ENCODE data around the gene AGBL4. TPM values are rescaled to one million over a fixed set of nuclear protein-coding genes. Genes with fewer than 3 reads are reported as not detected.

The AGBL4 gene
- total and polyA plus RNA-seq, 9 of the 15 experiments (the other 6 are each of a cell fraction or from before 2014, with no cell fraction given) = 0.11 TPM; not detected in 7

GRCh38 chr1:48530727-48531351 is 1492.9 kb downstream of the AGBL4 start (continued):
- TF ChIP-seq ZMIZ1 (IDR thresholded peaks at IDR 0.05; ENCODE audit: low read depth in 2 of 2, low read length in 2 of 2) (0 out of 4 replicates have a peak, but pooled peaks of 1 of the 2 experiments have one; percentile 19), NUFIP1 (IDR thresholded peaks at IDR 0.05; ENCODE audit: partially characterized antibody) (no peak), ID3 (CRISPR knock-in tag; IDR thresholded peaks at IDR 0.05) (no peak), ID3 (tag; IDR thresholded peaks at IDR 0.05) (no peak), MLLT1 (IDR thresholded peaks at IDR 0.05) (no peak), E2F3 (CRISPR knock-in tag; IDR thresholded peaks at IDR 0.05) (no peak), ZNF584 (CRISPR knock-in tag; IDR thresholded peaks at IDR 0.05; ENCODE audit: low read depth) (peak; percentile 77; the same call in 1 of the 2 replicates), MGA (IDR thresholded peaks at IDR 0.05) (no peak)
